Measurements from ENCODE around the gene ZFY. TPM values are rescaled to one million over a fixed set of nuclear protein-coding genes. Genes with fewer than 3 reads are reported as not detected.

Gene ZFY
- total RNA-seq, 3 donors from 2014 or later: under 0.01 to 18.4 TPM; not detected in 1

DNA sequence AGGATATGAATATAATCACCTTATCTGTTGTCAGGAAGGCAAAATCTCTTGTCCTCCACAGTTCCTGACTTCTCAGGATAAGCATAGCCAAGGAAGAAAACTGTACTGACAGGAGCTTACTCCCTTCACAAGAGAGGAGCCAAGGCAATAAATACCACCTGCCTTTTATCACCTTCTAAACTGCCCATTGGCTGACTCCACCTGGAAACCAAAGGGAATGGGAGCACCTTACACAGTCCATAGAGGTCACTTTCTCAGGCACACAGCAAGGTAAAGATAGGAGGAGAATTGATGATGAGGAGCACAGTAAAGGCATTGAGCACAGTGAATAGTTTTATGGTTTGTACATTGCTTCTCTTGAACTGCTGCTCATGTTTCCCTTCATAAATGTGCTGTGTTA lies 72.8 kb downstream of the ZFY start:
- H3K36me3 ChIP-seq: no peaks in the 10 kb centered on the region
- no peak overlapping the region for H3K4me3 ChIP-seq
- no peaks in the 10 kb centered on the region for H3K4me1 ChIP-seq
- H3K9me3 ChIP-seq: no peaks in the 10 kb centered on the region
- no peak for TF ChIP-seq POLR2AphosphoS5 (IDR thresholded peaks at IDR 0.05)
- TF ChIP-seq, protein P1, sequence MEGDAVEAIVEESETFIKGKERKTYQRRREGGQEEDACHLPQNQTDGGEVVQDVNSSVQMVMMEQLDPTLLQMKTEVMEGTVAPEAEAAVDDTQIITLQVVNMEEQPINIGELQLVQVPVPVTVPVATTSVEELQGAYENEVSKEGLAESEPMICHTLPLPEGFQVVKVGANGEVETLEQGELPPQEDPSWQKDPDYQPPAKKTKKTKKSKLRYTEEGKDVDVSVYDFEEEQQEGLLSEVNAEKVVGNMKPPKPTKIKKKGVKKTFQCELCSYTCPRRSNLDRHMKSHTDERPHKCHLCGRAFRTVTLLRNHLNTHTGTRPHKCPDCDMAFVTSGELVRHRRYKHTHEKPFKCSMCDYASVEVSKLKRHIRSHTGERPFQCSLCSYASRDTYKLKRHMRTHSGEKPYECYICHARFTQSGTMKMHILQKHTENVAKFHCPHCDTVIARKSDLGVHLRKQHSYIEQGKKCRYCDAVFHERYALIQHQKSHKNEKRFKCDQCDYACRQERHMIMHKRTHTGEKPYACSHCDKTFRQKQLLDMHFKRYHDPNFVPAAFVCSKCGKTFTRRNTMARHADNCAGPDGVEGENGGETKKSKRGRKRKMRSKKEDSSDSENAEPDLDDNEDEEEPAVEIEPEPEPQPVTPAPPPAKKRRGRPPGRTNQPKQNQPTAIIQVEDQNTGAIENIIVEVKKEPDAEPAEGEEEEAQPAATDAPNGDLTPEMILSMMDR (IDR thresholded peaks at IDR 0.05): no peak
- no peak for TF ChIP-seq POLR2A (IDR thresholded peaks at IDR 0.05)
- no peaks in the 10 kb centered on the region for H3K27me3 ChIP-seq
- intact Hi-C loops (cut with DNase I; ENCODE audit: low total_unique reads): no loop called here
- no peak for DNase-seq (ENCODE audit: low spot score in 2 of 2)
- H3K27ac ChIP-seq: no peak overlapping the region

DNA sequence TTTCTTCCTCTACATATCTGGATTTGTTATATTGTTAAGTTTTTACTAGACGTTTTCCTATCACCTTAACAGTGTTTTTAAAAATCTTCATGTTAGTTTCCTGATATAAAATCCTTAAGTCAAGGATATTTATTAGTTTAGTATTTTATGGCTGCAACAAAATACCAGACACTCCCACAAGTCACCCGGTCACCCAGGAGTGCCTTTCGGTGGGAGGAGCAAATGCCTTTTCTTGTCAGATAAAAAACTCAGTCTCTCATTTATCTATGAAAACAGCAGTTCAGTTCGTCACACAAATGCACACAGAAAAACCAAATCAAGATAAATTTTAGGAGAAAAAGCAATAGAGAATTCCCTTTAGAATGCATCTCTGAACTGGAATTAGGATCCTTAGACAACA lies 77.0 kb downstream of the ZFY start:
- no peak for TF ChIP-seq POLR2AphosphoS5 (IDR thresholded peaks at IDR 0.05)
- TF ChIP-seq POLR2A (IDR thresholded peaks at IDR 0.05): no peak
- TF ChIP-seq, protein P1 (IDR thresholded peaks at IDR 0.05): no peak
- intact Hi-C loops (cut with DNase I; ENCODE audit: low total_unique reads): no loop called here
- Histone ChIP-seq H3K27ac (no peak overlapping the region), H3K4me3 (no peak overlapping the region), H3K9me3 (no peaks in the 10 kb centered on the region), H3K27me3 (no peaks in the 10 kb centered on the region), H3K36me3 (no peaks in the 10 kb centered on the region), H3K4me1 (no peaks in the 10 kb centered on the region)
- no peak for DNase-seq (ENCODE audit: low spot score in 2 of 2)

- no peak overlapping the region for H3K27ac ChIP-seq
- no peaks in the 10 kb centered on the region for H3K4me1 ChIP-seq
- H3K36me3 ChIP-seq: no peaks in the 10 kb centered on the region
- H3K9me3 ChIP-seq: no peaks in the 10 kb centered on the region
- no peaks in the 10 kb centered on the region for H3K27me3 ChIP-seq
- TF ChIP-seq POLR2AphosphoS5 (IDR thresholded peaks at IDR 0.05) (no peak), POLR2A (IDR thresholded peaks at IDR 0.05) (no peak)
- TF ChIP-seq, protein P1 (IDR thresholded peaks at IDR 0.05): no peak
- no peak for DNase-seq (ENCODE audit: low spot score in 2 of 2)
- intact Hi-C loops (cut with DNase I; ENCODE audit: low total_unique reads): no loop called here
- no peak overlapping the region for H3K4me3 ChIP-seq
Measured at GRCh38 chrY:3016594-3016993, 81.4 kb downstream of the ZFY start.

DNA sequence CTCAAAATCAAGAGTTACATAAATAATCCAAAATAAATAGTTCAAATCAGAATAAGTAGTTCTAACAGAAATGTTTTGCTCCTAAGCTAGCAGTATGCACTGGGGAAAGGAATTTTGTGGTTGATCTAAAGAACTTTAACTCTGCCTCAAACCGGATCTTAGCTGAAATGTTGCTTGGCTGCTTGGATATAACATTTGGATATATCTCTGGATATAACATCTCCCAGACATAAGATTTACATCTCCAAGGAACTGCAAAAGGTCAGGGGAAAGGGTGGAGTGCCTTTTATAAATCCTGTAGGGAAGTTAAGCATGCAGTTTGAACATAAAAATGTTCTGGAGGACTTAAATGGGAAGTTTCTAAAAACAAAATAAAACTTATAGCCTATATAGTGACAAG lies 83.4 kb downstream of the ZFY start:
- H3K27ac ChIP-seq: no peak overlapping the region
- no peak for TF ChIP-seq POLR2A (IDR thresholded peaks at IDR 0.05)
- H3K27me3 ChIP-seq: no peaks in the 10 kb centered on the region
- DNase-seq (ENCODE audit: low spot score in 2 of 2): no peak
- intact Hi-C loops (cut with DNase I; ENCODE audit: low total_unique reads): no loop called here
- H3K9me3 ChIP-seq: no peaks in the 10 kb centered on the region
- no peaks in the 10 kb centered on the region for H3K4me1 ChIP-seq
- H3K36me3 ChIP-seq: no peaks in the 10 kb centered on the region
- H3K4me3 ChIP-seq: no peak overlapping the region

DNA sequence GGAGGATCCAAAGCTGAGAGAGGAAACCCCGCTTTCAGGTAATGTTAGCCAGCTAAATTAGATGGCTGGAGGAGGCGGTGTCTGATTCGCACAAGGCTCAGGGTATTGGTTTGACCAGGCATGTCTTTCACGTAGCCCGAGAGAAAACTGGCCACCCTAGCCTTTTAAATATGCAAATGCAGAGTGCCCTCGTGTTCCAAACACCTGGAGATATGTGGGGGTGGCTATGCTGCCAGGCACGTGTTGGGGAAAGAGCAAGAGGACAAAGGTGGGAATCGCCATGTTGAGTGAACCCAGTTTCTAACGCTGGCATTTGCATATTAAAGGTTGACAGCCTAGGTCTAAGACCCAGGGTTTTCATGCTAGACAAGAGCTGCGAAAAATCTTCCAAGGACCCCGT lies 84.4 kb downstream of the ZFY start:
- DNase-seq (ENCODE audit: low spot score in 2 of 2): no peak
- H3K27ac ChIP-seq: no peak overlapping the region
- no peaks in the 10 kb centered on the region for H3K27me3 ChIP-seq
- H3K36me3 ChIP-seq: no peaks in the 10 kb centered on the region
- H3K4me3 ChIP-seq: no peak overlapping the region
- no peaks in the 10 kb centered on the region for H3K9me3 ChIP-seq
- intact Hi-C loops (cut with DNase I; ENCODE audit: low total_unique reads): no loop called here
- H3K4me1 ChIP-seq: no peaks in the 10 kb centered on the region
- TF ChIP-seq POLR2AphosphoS5 (IDR thresholded peaks at IDR 0.05): no peak
- no peak for TF ChIP-seq POLR2A (IDR thresholded peaks at IDR 0.05)
- TF ChIP-seq, protein P1 (IDR thresholded peaks at IDR 0.05): no peak

GRCh38 chrY:3021176-3021575 lies 86.0 kb downstream of the ZFY start:
- DNase-seq (ENCODE audit: low spot score in 2 of 2): no peak
- H3K27me3 ChIP-seq: no peaks in the 10 kb centered on the region
- no peaks in the 10 kb centered on the region for H3K4me1 ChIP-seq
- no peak overlapping the region for H3K27ac ChIP-seq
- TF ChIP-seq POLR2AphosphoS5 (IDR thresholded peaks at IDR 0.05): no peak
- TF ChIP-seq, protein P1 (IDR thresholded peaks at IDR 0.05): no peak
- intact Hi-C loops (cut with DNase I; ENCODE audit: low total_unique reads): no loop called here
- no peak overlapping the region for H3K4me3 ChIP-seq
- no peaks in the 10 kb centered on the region for H3K36me3 ChIP-seq
- H3K9me3 ChIP-seq: no peaks in the 10 kb centered on the region

Measured in breast epithelium (tissue), 4 donors.